A549 (cell line): ENCODE results near the gene TTLL9. TPM values are rescaled to one million over a fixed set of nuclear protein-coding genes. Genes with fewer than 3 reads are reported as not detected.

Experiments
- ATAC-seq, 2 experiments: fragments of 200-7000 bp in 1 of 2; fragments of >200 bp in 1 of 2; cut with Nextera tagmentation in 1 of 2; cut with Tn5 transposase in 1 of 2; 3 replicates each; pipeline versions ENCODE4 v1.8.0 to v1.9.1; 2018 to 2020; ENCODE audit warnings: mild to moderate bottlenecking in 1 of 2, moderate library complexity in 1 of 2
- CTCF ChIA-PET: fragments of 300-600 bp; sonication (Branson Sonifier 250); formaldehyde crosslinking; extraction: SDS; loops from one replicate; lab custom pipeline; 2021; ENCODE audit warnings: antibody characterized with exemption, inconsistent platforms; lab: Yijun Ruan, JAX
- POLR2A ChIA-PET: fragments of 350-600 bp; formaldehyde crosslinking; extraction: SDS; loops from one replicate; lab custom pipeline; 2021; ENCODE audit warnings: antibody characterized with exemption, inconsistent platforms; lab: Yijun Ruan, JAX
- DNase-seq, 2 experiments: peaks; one replicate each; pipeline versions ENCODE4 v3.0.0 to v3.0.0-alpha.2; 2011 to 2016; ENCODE audit warnings: low read depth in 1 of 2, low spot score in 1 of 2
- FAIRE-seq: peaks from 2 replicates; lab custom pipeline; 2011; peaks lifted over from hg19 to GRCh38; lab: Jason Lieb, UNC
- H3K27ac ChIP-seq, 2 experiments: fragments of >200 bp; sonication (Bioruptor Twin); formaldehyde crosslinking; 3 replicates each; pipeline ENCODE4 v1.5.1; 2016 to 2017
- H3K4me1 ChIP-seq: fragments of >200 bp; sonication (Bioruptor Twin); formaldehyde crosslinking; 3 replicates; pipeline ENCODE4 v1.6.1; 2016
- H3K4me2 ChIP-seq: fragments of >200 bp; sonication (Bioruptor Twin); formaldehyde crosslinking; 3 replicates; pipeline ENCODE4 v1.6.1; 2016
- H3K4me3 ChIP-seq: fragments of >200 bp; sonication (Bioruptor Twin); formaldehyde crosslinking; 3 replicates; pipeline ENCODE4 v1.5.1; 2016
- H3K9me3 ChIP-seq: fragments of >200 bp; sonication (Bioruptor Twin); formaldehyde crosslinking; 3 replicates; pipeline ENCODE4 v1.6.1; 2016
- ATOH8 ChIP-seq: fragments of 250-450 bp; sonication (Bioruptor Pico); IDR thresholded peaks from 2 replicates; pipeline ENCODE4 v1.5.0; 2020; ENCODE audit warnings: low read depth, mild to moderate bottlenecking, moderate library complexity
- BCL3 ChIP-seq: fragments of >200 bp; sonication (Bioruptor Twin); formaldehyde crosslinking; IDR thresholded peaks from 3 replicates; pipeline ENCODE4 v1.6.1; 2016
- BHLHE40 ChIP-seq: IDR thresholded peaks from 2 replicates; pipeline ENCODE4 v1.6.1; 2012; ENCODE audit warnings: low read depth, low read length, inconsistent platforms
- CBX2 ChIP-seq: fragments of 200-600 bp; sonication (generic); IDR thresholded peaks from 2 replicates; pipeline ENCODE4 v1.6.1; 2016; ENCODE audit warnings: low read depth, mild to moderate bottlenecking, borderline replicate concordance
- CHD2 ChIP-seq: fragments of 150-350 bp; IDR thresholded peaks from 2 replicates; pipeline ENCODE4 v1.6.1; 2014; ENCODE audit warnings: low read length; ENCODE audit not compliant: partially characterized antibody
- CHD4 ChIP-seq: fragments of 200-600 bp; sonication (generic); IDR thresholded peaks from 2 replicates; pipeline ENCODE4 v1.6.1; 2016; ENCODE audit warnings: antibody characterized with exemption, mild to moderate bottlenecking, borderline replicate concordance
- CTCF ChIP-seq: fragments of >200 bp; sonication (Bioruptor Twin); formaldehyde crosslinking; IDR thresholded peaks from 3 replicates; pipeline ENCODE4 v1.5.1; 2016
- E2F6 ChIP-seq: IDR thresholded peaks from 2 replicates; pipeline ENCODE4 v1.6.1; 2012; ENCODE audit warnings: low read depth, borderline replicate concordance
- EHF ChIP-seq: fragments of 250-450 bp; sonication (Bioruptor Pico); IDR thresholded peaks from 2 replicates; pipeline ENCODE4 v1.5.0; 2020; ENCODE audit warnings: mild to moderate bottlenecking
- EHMT2 ChIP-seq: fragments of 200-600 bp; sonication (generic); IDR thresholded peaks from 2 replicates; pipeline ENCODE4 v1.6.1; 2016; ENCODE audit warnings: antibody characterized with exemption, low read depth, mild to moderate bottlenecking, moderate library complexity
- ELK1 ChIP-seq: fragments of 150-350 bp; IDR thresholded peaks from 2 replicates; pipeline ENCODE4 v1.6.1; 2014; ENCODE audit warnings: low read depth, mild to moderate bottlenecking, low read length
- EP300 ChIP-seq, 2 experiments: fragments of >200 bp; sonication (Bioruptor Twin); formaldehyde crosslinking; IDR thresholded peaks; 2 replicates in 1 of 2; 3 replicates in 1 of 2; pipeline ENCODE4 v1.6.1; 2016 to 2017
- ESRRA ChIP-seq: fragments of 150-350 bp; IDR thresholded peaks from 2 replicates; pipeline ENCODE4 v1.6.1; 2014; ENCODE audit warnings: mild to moderate bottlenecking, low read length, borderline replicate concordance
- GATA3 ChIP-seq: IDR thresholded peaks from 2 replicates; pipeline ENCODE4 v1.6.1; 2012; ENCODE audit warnings: borderline replicate concordance
- HDAC2 ChIP-seq: fragments of 200-600 bp; sonication (generic); IDR thresholded peaks from 2 replicates; pipeline ENCODE4 v1.6.1; 2016
- HES2 ChIP-seq: fragments of >200 bp; sonication (Bioruptor Twin); formaldehyde crosslinking; IDR thresholded peaks from 2 replicates; pipeline ENCODE4 v1.6.1; 2016
- HMGXB4 ChIP-seq: fragments of 250-450 bp; sonication (Bioruptor Pico); IDR thresholded peaks from 2 replicates; pipeline ENCODE4 v1.5.0; 2021; ENCODE audit warnings: mild to moderate bottlenecking, moderate library complexity, borderline replicate concordance
- HOXA7 ChIP-seq: fragments of 250-450 bp; sonication (Bioruptor Pico); IDR thresholded peaks from 2 replicates; pipeline ENCODE4 v1.5.0; 2020; ENCODE audit warnings: mild to moderate bottlenecking, moderate library complexity
- JUNB ChIP-seq: fragments of >200 bp; sonication (Bioruptor Twin); formaldehyde crosslinking; IDR thresholded peaks from 2 replicates; pipeline ENCODE4 v1.6.1; 2016
- MAZ ChIP-seq: fragments of 150-350 bp; IDR thresholded peaks from 2 replicates; pipeline ENCODE4 v1.6.1; 2014; ENCODE audit warnings: antibody characterized with exemption, low read depth, low read length, borderline replicate concordance
- MYC ChIP-seq: IDR thresholded peaks from 2 replicates; pipeline ENCODE4 v1.6.1; 2012; ENCODE audit warnings: mild to moderate bottlenecking, inconsistent platforms, low read length, improper control_type of control experiment, borderline replicate concordance
- NFE2L2 ChIP-seq: fragments of 150-350 bp; conservative IDR thresholded peaks from 2 replicates; pipeline ENCODE4 v1.6.1; 2014; ENCODE audit warnings: low read length
- NPAS2 ChIP-seq: fragments of 250-450 bp; sonication (Bioruptor Pico); IDR thresholded peaks from 2 replicates; pipeline ENCODE4 v1.8.0; 2022; ENCODE audit warnings: mild to moderate bottlenecking, moderate library complexity, borderline replicate concordance
- POLR2A ChIP-seq: IDR thresholded peaks from 2 replicates; pipeline ENCODE4 v1.6.1; 2012; ENCODE audit warnings: mild to moderate bottlenecking, low read length
- RAD21 ChIP-seq, 2 experiments: fragments of >200 bp in 1 of 2; sonication (Bioruptor Twin) in 1 of 2; formaldehyde crosslinking in 1 of 2; IDR thresholded peaks in 1 of 2; conservative IDR thresholded peaks in 1 of 2; 2 replicates in 1 of 2; 3 replicates in 1 of 2; pipeline ENCODE4 v1.6.1; 2012 to 2018; ENCODE audit warnings: inconsistent platforms in 1 of 2
- RFX5 ChIP-seq: fragments of 450-650 bp; IDR thresholded peaks from 2 replicates; pipeline ENCODE4 v1.7.1; 2014; ENCODE audit warnings: antibody characterized with exemption, mild to moderate bottlenecking, moderate library complexity
- SMC3 ChIP-seq: fragments of >200 bp; sonication (Bioruptor Twin); formaldehyde crosslinking; IDR thresholded peaks from 3 replicates; pipeline ENCODE4 v1.6.1; 2018; ENCODE audit warnings: inconsistent platforms
- TP53 ChIP-seq: fragments of 250-450 bp; sonication (Bioruptor Pico); IDR thresholded peaks from 2 replicates; pipeline ENCODE4 v1.5.0; 2021; ENCODE audit warnings: mild to moderate bottlenecking, moderate library complexity
- USF2 ChIP-seq: fragments of 450-650 bp; IDR thresholded peaks from 2 replicates; pipeline ENCODE4 v1.6.1; 2014; ENCODE audit warnings: antibody characterized with exemption
- ZC3H11A ChIP-seq: fragments of 450-650 bp; IDR thresholded peaks from 2 replicates; pipeline ENCODE4 v1.6.1; 2014; ENCODE audit warnings: antibody characterized with exemption, mild to moderate bottlenecking
- ZFP36 ChIP-seq: fragments of 450-650 bp; IDR thresholded peaks from 2 replicates; pipeline ENCODE4 v1.6.1; 2014; ENCODE audit warnings: borderline replicate concordance; ENCODE audit not compliant: partially characterized antibody
- WGBS: methylation state at CpG from one replicate; pipeline ENCODE4 v1.1.6; 2017; ENCODE audit errors: missing lambda C conversion rate; 5-methylcytosine and 5-hydroxymethylcytosine counted together
- polyA plus RNA-seq, 4 experiments: library from polyadenylated mRNA; depleted of rRNA in 3 of 4; stranded (reverse); fragments of >200 nt; fragmentation: RNase III in 1 of 4; extraction: RNeasy Plus Mini Kit Qiagen cat#74134 plus additional on column Dnase treatment in 1 of 4; gene quantifications; 2 replicates in 3 of 4; 3 replicates in 1 of 4; pipeline ENCODE4 v1.2.3, GENCODE V29; 2011 to 2017

TTLL9 gene
- polyA plus RNA-seq, 2 of the 4 experiments (the other 2 are of a cell fraction): 0.06 to 0.15 TPM

GRCh38 chr20:31835977-31836852, 34.2 kb upstream of the TTLL9 start:
- H3K4me2 ChIP-seq: peak overlapping the region; percentile 66
- FAIRE-seq (no peak), ATAC-seq (peak; percentile 55 to 63), DNase-seq (peak; percentile 56 to 72)
- 38% methylated on average over 8 of the region's 14 CpGs for WGBS
- H3K4me3 ChIP-seq: no peak overlapping the region
- peak overlapping the region; percentile 84 to 86 for H3K27ac ChIP-seq
- no peaks in the 10 kb centered on the region for H3K9me3 ChIP-seq
- CTCF ChIA-PET: interaction anchor here (0.9 to 14.7 kb wide), 7 partner anchors 9 to 194 kb away, joined by 3 to 145 read pairs (median 23); partner anchors contain the start of gene FOXS1
- H3K4me1 ChIP-seq: peaks cover 69% of the 10 kb centered on the region
- POLR2A ChIA-PET: no interaction called here
- TF ChIP-seq NPAS2 (CRISPR knock-in tag) (no peak), USF2 (no peak), ZFP36 (no peak), EHMT2 (no peak), HOXA7 (CRISPR knock-in tag) (no peak), TP53 (CRISPR knock-in tag) (no peak), ELK1 (no peak), MYC (no peak), EHF (CRISPR knock-in tag) (no peak), ESRRA (no peak), CTCF (no peak), HMGXB4 (CRISPR knock-in tag) (no peak), MAZ (no peak), GATA3 (peak; percentile 52; the same call in 1 of the 2 replicates), RAD21 (conservative IDR thresholded peaks at IDR 0.05 in 1 of 2, IDR thresholded peaks at IDR 0.05 in 1 of 2) (no peak), NFE2L2 (no peak), E2F6 (no peak), ZC3H11A (no peak), RFX5 (no peak), CHD2 (no peak), EP300 (IDR thresholded peaks at IDR 0.05) (peak; percentile 17 to 47; a peak in 2 of 5 replicates), BCL3 (no peak), CBX2 (no peak), SMC3 (no peak), CHD4 (no peak), BHLHE40 (no peak), JUNB (peak; percentile 69), HDAC2 (no peak), HES2 (no peak), ATOH8 (CRISPR knock-in tag) (no peak; the same call in 1 of the 2 replicates), POLR2A (no peak)
